Epithelial cell of prostate (primary cell): ENCODE results near the gene LRRC1.

Experiments used
- DNase-seq: peaks from one replicate; pipeline ENCODE4 v3.0.0-alpha.2; 2011; ENCODE audit warnings: low read depth, low spot score
- H3K27ac ChIP-seq: fragments of 450-650 bp; 2 replicates; pipeline ENCODE4 v1.5.1; 2017; ENCODE audit warnings: mild to moderate bottlenecking

The LRRC1 gene

DNA sequence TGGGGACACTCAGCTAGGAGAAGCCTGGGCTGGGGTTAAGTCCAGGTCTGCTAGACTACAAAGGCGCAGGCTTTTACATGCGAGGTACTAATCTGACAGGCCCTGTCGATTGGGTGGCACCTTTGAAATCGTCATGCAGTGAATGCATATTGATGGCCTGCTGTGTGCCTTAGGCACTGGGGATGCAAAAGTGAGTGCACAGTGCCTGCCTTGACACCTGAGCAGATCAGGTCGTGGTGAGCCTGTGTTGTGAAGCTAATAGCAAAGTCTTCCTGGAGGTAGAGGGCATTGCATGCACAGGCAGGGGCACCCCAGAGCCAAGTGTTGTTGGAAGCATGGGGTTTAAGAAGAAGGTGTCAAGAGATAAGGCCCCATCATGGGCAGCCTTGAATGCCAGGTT is 16.9 kb downstream of the LRRC1 start:
- H3K27ac ChIP-seq, result peak overlapping the region; percentile 63
- DNase-seq, result no peak

DNA sequence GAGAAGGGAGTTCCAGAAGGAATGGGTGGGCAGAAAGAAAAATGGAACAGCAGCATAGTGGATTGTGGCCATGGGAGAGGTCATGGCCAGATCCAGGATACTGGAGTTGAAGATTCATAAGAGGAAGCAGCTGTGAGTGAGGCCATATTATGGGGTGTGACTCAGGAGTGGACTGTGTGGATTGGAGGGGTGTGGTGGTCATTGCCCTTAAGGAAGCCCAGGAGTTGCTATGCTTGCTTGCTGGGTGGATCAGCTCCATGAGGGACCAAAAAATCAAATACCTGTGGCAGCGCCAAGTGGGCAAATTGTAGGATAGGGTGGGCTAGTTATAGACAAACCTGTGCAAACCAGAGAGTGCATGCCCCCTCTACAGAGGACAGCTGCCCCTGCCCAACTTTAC is 18.3 kb downstream of the LRRC1 start:
- no peak for DNase-seq
- no peak overlapping the region for H3K27ac ChIP-seq

DNA sequence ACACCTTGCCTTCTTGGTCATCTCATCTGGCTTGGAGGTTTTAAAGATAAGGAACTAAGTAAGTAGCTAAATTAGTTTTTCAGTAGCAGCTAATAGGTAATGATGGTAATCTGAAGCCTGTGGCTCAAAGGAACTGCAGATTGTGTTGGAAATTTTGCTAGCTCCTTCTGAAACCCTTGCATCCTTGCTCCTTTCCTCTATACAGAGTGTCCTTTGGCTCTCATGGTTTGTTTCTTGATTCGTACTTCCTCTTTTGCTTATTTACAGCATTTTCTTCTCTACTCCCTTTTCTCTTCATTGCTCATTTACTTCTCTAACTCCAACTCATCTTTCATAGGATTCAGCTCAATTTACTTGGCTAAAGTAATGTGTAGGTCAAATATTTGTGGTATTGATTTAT is 19.0 kb downstream of the LRRC1 start:
- DNase-seq, result no peak
- no peak overlapping the region for H3K27ac ChIP-seq

DNA sequence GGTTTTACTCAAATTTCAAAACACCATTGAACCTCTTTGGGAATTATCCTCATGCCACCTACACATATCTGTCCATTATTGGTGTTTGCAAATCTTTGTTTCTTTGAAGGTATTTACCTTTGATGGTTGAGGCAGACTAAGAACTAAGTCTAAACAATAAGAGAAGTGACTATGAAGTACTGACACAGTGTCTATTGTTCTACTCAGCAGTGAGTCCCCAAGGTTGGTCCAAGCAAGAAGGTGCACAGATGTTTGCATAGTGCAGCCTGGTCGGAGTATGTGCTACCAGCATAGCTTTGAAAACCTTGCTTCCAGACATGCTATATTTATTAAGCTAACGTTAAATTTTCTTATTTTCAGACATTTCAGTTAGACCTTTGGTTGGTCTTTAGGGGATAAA is 19.5 kb downstream of the LRRC1 start:
- H3K27ac ChIP-seq, result no peak overlapping the region
- no peak for DNase-seq

DNA sequence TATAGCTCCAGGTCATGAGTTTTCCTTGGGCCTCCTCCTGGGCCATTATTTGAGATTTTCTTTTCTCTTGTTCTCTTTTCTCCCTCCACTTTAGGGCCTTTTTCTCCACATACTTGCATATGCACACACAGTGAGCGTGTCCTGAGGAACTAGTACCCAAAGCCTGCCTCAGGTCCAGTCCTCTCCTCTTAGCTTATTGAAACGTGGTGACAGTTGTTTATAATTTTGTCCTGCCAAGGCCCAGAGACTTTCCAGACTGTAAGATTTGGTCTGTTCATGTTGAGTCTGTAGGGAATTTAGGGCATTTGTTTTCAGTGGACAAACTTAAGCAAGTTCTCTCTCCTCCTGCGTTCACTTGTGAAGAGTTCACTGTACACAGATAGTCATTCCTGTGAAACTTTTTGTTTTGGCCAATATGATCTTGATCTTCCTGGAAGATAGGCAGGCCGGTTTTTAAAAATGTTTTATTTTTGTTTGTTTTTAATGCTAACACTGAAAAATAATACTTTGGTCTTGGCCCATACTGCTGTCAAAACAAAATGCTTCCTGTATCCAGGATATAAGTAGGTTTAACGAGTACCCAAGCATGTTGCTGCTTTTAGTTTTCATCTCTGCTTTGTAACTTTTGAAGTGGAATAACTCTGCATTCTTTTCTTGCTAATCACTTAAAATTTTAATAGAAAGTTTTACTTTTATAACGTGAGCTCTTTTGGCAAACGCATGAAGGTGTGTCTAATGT is 20.7 kb downstream of the LRRC1 start:
- H3K27ac ChIP-seq, result no peak overlapping the region
- no peak for DNase-seq

DNA sequence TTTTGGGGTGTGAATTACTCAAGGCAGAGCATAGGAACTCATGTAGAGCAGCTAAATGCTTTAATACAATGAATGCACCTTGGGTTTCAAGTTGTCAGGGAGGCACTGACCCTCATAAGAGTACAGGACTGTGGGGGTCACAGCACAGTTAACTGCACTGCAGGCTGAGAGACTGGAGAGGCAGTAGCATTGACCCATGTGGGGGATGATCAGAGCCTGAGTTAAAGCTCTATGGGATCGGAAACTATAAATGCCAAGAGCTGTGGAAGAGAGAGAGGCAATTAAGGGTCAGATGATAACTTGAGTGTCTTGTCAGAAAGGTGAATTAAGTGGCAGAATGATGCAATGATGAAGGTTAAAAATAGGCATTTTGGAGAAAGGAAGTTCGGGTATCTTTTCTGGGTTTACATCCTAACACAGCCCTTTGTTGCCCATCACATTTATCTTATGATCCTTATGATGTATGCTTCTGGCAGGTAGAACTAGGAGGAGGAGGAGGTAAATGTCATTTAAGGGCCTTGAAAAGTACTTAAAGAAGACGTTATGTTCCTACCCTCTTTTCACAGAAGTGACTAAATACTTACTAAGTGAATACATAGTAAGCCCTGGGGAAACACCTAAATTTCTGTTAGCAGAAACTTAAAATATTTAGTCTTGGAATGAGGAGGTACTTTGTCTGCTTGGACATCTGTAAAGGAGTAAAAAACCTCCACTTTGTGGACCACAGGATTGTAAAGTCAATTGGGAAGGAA is 24.2 kb downstream of the LRRC1 start:
- DNase-seq, result no peak
- no peak overlapping the region for H3K27ac ChIP-seq

DNA sequence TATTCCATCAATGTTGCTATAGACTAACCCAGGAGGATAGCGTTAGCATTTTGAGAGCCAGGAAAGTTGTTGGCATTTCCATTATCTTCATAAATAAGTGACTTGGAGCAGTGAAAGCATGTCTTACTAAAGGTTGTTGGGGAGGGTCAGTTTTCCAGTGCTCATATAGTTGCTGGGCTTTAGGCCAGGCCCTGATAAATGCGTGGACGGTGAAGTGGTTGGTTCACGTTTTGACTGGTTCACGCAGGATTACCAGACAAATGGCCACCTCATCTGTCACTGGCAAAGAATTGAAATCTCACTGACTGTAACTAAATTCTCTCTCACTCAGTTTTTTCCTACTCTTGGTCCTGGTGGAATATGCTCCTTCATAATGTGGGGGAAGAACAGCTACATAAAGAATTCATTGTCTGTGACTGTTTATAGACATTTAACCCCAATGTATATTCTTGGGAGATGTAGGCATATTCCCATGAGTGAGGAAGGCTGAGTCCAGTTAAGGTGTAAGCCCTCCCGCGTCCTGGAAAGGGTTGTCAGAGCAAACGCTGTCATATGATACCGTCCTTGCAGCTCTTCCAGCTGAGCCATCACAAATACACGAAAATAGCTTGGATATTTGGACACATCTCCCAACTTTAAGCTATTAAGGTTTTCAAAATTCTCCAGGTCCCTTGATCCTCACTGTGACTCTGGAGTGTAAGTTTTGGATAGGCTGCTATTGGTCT is 27.8 kb downstream of the LRRC1 start:
- H3K27ac ChIP-seq, result no peak overlapping the region
- no peak for DNase-seq

DNA sequence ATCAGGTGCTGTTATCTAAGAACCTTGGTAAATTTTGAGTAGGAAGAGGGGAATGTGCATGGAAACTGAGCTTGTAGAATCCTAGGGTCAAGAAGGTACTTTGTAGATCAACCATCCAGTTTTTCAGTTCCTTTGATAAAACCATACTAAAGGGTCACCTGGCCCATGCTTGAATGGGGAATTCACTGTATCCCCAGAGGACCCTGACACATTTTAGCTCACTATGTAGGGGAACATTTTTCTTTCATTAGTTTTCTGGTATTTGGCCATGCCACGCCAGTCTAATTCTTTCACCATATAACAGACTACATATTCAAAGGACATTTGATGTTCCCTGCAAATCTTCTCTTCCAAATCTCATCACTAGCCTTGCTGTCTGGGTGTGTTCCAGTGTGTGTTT is 29.9 kb downstream of the LRRC1 start:
- DNase-seq, result no peak
- H3K27ac ChIP-seq, result no peak overlapping the region

DNA sequence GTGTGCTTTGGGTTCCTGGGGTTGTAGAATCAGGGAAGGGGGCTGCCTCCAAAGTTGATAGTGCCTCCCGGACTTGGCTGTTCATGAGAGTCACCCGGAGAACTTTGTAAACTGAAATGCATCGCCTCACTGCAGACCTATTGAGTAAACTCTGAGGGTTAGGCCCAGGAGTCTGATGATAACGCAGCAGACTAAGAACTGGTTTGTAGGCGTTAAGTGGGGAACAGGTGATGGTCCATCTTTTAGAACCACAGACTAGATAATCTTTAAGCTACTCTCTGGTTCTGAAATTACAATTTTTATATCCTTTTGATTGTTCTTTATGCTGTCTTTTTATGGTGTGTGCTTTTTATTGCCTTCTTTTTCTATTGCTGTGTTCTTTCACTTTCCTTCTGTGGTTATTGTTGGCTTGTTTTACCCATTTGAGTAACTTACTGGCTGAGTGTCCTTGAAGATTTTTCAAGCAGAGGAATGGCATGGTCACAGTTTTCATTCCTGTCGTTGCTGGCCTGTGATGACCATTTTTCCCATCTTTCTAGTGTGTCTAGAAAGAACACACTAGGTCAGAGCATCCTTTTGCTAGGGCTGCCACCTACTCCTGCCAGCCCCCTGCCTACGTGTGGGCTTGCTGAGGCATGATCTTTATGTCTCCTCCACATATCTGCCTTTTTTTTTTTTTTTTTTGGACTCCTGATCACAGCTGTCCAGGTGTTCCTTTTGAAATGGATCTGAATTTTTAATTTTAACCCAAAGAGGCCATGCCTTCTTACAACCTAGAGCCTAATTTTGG is 30.9 kb downstream of the LRRC1 start:
- DNase-seq, result no peak
- no peak overlapping the region for H3K27ac ChIP-seq

DNA sequence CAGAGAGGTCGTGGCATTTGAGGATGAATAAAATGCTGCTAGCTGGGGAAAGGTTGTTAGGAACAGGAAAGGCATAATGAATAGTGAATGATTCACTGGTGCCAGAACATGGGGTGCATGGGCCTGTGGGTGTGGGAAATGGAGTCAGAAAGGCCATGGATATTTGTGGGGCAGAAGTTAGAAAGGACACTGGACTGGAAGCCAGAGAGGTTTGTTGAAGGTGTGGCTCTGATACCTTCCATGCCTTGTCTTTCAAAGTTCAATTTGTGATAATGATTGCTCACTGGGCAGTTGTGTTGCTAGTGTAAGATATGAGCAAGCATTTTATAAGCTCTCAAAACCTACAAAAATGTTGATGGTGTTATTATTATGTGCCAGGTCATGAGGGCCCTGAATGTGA is 32.7 kb downstream of the LRRC1 start:
- no peak for DNase-seq

DNA sequence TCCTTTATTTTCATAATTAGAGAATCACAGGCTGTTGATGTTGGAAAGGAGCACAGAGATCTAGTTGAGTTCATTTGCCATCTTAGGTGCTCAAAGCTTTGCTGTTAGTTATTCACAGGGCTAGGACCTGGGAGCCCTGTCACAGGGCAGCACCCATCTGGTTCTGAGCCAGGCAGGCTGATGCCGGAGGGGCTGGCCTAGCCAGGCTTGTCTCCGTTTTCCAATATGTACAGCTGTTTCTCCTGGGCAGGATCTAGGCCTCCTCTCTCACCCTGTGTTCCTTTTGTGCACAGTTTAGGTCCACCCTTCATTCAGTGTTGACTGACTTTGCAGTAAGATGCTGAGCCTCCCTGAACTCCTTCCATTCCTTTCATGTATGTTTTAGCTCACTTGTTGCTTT is 33.4 kb downstream of the LRRC1 start:
- DNase-seq, result no peak

More for the DNA sequence above, 32.7 kb downstream of the LRRC1 start:
- H3K27ac ChIP-seq, result peak overlapping the region; percentile 58

DNA sequence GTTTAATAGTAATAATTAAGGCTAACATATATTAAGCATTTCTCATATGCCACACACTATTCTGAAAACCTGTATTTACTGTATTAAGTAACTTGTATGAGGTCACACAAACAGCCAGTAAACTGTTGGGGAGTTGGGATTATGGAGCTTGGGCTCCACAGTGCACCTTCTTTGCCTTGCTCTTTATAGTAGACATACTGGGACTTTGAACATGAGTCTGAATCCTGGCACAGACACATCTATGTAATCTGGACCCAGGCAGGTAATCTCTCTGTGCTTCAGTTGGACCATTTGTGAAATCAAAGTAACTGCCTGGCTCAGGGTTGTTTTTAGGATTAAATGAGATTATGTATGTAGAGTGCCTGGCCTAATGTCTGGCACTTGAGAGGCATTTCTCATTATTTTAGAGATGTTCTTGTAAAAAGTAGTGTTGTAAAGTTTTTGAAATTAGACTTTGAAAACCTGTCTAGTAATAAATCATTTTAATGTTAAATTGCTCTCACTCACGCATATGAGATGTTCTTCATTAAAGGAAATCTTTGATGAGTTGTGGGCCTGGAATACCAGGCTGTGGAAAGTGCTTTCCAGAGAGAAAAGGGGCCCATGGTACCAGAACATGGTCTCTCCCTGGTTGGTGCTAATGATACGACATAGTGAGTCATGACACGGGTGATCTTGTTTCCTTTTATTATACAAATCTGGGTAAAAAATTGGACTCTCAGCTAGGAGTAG is 34.3 kb downstream of the LRRC1 start:
- H3K27ac ChIP-seq, result no peak overlapping the region
- no peak for DNase-seq

More for the DNA sequence above, 33.4 kb downstream of the LRRC1 start:
- peak overlapping the region; percentile 58 for H3K27ac ChIP-seq

DNA sequence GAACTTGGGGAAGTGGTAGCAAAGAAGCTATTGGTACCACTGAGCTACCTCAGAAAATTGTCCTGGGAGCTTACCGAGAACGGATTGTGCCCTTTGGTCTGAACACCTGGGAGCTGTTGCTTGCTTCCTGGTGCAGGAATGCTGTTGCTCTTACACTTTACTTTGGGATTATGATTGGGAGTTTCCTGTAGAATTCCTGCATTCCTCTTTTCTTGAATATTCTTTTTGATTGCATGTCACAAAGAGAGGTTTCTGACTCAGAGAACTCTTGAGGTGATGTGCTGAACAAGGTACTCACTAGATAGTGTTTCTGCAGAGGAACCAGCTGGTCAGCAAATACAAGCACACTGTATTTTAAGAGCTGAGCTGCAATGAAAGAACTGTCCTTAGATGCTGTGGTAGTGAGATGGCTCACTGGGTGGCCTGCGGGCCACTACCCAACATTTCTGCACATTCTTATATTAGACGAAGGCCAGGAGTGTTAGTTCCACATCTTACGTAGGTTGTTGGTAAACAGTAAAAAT is 35.0 kb downstream of the LRRC1 start:
- H3K27ac ChIP-seq, result no peak overlapping the region
- no peak for DNase-seq

DNA sequence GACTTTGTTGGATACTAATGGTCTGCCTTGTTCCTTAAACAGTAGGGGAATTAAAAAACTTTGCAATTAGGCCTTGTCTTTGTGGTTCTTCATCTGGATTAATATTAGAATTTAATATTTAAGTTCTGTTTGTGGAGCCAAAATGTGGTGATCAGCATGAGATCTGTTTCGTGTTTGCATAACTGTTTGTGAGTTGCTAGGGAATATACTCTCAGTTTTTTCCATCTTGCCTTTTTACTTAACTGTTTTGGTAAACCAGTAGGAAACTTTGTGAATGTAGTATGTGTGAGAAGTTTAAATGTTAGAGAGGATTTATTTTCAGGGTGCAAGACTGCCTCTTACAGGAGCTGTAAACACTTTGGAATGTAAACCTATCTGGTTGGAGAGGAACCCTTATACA is 35.6 kb downstream of the LRRC1 start:
- DNase-seq, result no peak
- no peak overlapping the region for H3K27ac ChIP-seq

DNA sequence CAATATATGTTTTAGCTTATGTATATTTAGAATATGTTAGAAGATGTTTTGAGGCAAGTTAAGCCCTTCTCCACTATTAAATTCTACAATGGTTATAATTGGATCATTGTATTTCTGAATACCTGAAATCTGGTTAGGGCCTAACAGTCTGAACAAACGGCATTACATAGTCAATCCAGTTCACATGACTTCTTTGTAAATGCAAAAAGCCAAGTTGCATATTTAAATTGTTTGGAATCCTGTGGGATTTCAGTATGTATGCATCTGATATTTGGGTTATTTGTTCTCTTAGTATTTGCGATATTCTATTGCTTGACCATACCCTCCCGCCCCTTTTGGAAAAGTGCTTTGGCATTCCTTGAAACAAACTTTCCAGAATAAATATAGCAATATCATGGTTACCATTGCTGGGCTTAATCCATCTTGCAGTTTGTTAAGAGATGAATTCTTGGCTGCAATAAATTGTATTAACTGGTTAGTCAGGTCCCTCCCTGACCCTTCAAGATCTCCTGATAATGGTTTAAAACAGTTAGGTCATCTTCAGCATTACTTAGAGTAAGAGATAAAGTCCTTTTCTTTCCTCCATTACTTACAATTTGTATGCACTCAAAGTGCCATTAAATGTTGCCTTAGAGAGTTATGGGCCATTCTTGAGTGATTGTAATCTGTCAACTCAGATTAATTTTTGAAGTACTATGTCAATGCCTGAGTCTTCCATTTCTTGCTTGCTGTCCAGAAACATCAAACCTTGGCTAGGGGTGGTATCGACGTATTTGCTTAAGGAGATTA is 36.5 kb downstream of the LRRC1 start:
- H3K27ac ChIP-seq, result no peak overlapping the region
- no peak for DNase-seq

DNA sequence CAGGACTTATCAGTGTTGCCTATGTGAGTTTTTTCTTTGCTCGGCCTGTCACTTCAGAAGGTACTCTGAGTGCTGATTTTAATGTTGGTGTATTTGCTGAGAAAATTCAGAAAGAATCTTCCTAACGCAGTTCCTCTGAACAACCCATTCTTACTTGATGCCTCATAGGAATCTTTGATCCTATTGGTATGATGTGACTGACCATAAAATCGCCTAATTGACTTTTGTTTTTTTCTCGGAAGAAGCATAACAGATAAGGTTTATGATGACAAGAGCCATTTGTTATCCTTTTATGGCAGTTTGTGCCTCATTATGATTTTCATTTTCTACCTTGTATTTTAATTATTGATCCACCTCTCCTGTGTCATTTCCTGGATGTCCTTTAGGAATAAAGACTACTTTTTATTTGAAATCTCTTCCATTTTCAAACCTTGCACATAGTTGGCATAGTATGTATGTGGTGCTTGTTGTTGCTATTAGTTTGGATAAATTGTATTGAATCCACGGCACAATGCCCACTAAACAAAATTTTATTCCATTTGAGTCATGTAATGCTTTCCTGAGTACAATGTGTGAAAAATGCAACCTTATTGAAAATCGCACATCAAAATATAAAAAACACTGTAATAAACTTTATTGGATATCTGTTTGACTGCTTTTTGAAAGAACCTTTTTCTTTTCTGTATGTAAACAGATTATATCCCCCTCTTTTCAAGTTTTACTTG is 37.3 kb downstream of the LRRC1 start:
- DNase-seq, result no peak
- no peak overlapping the region for H3K27ac ChIP-seq

DNA sequence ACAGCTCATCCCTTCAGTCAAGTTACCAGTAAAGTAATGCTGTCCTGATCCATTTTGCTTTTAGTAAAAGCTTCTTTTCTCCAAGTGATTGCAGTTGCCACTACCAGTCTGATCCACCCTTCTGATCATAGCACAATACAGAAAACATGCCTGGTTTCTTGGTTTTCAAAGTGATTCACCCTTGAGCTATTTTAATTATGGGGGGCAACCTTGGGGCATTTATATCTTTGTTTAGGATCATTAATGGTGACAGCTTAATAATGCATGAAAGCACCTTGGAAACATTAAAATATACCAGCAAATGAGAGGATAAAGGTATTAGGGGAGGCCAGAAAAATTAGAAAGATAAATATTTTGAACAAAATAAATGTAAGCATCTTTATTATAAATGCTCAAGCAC is 38.4 kb downstream of the LRRC1 start:
- H3K27ac ChIP-seq, result no peak overlapping the region
- no peak for DNase-seq

DNA sequence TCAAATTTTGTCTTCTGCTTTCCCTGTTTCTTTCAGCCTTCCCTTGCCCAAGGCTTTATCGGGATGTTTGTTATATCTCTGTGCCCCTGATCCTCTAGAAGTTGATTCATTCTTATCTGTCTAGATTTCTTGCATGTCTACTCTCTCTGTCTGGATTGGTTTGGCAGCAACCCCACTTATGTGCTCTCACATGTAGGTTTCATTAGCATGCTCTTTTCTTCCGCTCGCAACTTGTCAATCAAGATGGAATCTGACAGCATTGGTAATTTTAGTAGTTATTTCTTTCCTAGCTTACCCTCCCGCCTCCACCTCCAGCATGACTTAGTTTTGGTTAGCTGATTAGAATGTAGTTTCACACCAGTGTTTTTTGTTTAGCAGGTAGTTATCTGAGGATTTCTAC is 39.3 kb downstream of the LRRC1 start:
- DNase-seq, result no peak
- no peak overlapping the region for H3K27ac ChIP-seq
